ENCODE measurements around the gene RRM2. TPM values are rescaled to one million over a fixed set of nuclear protein-coding genes. Genes with fewer than 3 reads are reported as not detected.
A peak's percentile ranks its signal among the peaks of the same experiment; 100 is the strongest.

The RRM2 gene
- total RNA-seq, 1 experiment from 2014 or later = 330 TPM

DNA sequence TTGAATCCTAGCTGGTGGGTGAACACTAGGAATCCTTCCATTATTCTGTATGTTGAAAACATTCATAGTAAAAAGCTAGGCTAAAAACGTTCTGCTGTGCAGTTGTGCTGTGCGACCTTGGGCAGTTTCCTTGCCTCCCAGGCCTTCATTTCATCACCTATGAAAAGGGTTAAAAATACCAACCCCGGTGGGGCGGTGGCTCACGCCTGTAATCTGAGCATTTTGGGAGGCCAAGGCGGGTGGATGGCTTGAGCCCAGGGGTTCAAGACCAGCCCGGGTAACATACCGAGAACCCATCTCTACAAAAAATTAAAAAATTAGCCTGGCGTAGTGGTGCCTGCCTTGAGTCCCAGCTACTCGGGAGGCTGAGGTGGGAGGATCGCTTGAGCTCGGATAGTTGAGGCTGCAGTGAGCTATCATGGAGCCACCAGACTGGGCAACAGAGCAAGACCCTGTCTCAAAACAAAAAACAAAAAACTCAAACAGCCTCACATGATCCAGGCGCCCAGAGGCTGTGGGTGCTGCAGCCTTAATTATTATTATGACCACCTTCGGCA is 2.9 kb upstream of the RRM2 start:
- Histone ChIP-seq H3K4me3 (replicated peaks in 1 of 2; ENCODE audit: low read depth in 1 of 2, low read length in 2 of 2) (peak overlapping the region; percentile 86 to 96), H3K9me2 (ENCODE audit: insufficient read depth) (no peaks in the 10 kb centered on the region), H3K27ac (ENCODE audit: low read depth, low read length) (peak overlapping the region; percentile 80), H3K9ac (ENCODE audit: low read length) (peak overlapping the region; percentile 99), H3K4me1 (ENCODE audit: control insufficient read depth in 1 of 2, insufficient read depth in 2 of 2, low read length in 2 of 2) (peaks cover 18 to 41% of the 10 kb centered on the region in 2 experiments; a peak in 3 of 4 replicates), H2AFZ (ENCODE audit: low read depth, low read length, poor library complexity, severe bottlenecking) (no peak overlapping the region), H3K4me2 (ENCODE audit: low read length) (peak overlapping the region; percentile 88), H3K27me3 (ENCODE audit: insufficient read depth, low read length) (no peaks in the 10 kb centered on the region), H3K9me3 (ENCODE audit: control insufficient read depth in 1 of 2, insufficient read depth in 1 of 2, low read depth in 1 of 2, low read length in 2 of 2) (no peaks in the 10 kb centered on the region), H4K20me1 (ENCODE audit: insufficient read depth) (peaks cover 8% of the 10 kb centered on the region; the same call in 1 of the 2 replicates), H3K79me2 (ENCODE audit: insufficient read depth, low read length) (peaks cover 36% of the 10 kb centered on the region), H3K36me3 (ENCODE audit: control insufficient read depth in 1 of 2, insufficient read depth in 2 of 2, low read length in 2 of 2) (peaks cover 0 to 14% of the 10 kb centered on the region in 2 experiments; a peak in 2 of 4 replicates)
- TF ChIP-seq CEBPB (IDR thresholded peaks at IDR 0.05; ENCODE audit: low read depth) (no peak), JUND (IDR thresholded peaks at IDR 0.05) (no peak), SP1 (IDR thresholded peaks at IDR 0.05; ENCODE audit: low read depth) (no peak), RAD21 (IDR thresholded peaks at IDR 0.05; ENCODE audit: low read depth) (no peak), YY1 (IDR thresholded peaks at IDR 0.05; ENCODE audit: extremely low read depth, insufficient replicate concordance, low read depth, low read length) (no peak)
- TF ChIP-seq, protein P1, sequence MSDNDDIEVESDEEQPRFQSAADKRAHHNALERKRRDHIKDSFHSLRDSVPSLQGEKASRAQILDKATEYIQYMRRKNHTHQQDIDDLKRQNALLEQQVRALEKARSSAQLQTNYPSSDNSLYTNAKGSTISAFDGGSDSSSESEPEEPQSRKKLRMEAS (IDR thresholded peaks at IDR 0.05) = no peak
- BruUV-seq (replicated peaks) = TSS peak; percentile 7
- no peak for ATAC-seq
- DNase-seq (ENCODE audit: low read depth, low spot score) = no peak
- CTCF ChIA-PET = interaction anchor here (1.2 kb wide), 2 partner anchors 47 to 315 kb away, joined by 3 read pairs; no protein-coding TSS in a partner anchor
- intact Hi-C loops (cut with micrococcal nuclease) = loop anchor here (2.0 to 10.0 kb wide), 2 partner anchors 185 to 319 kb away; partner anchors contain the start of gene HPCAL1
- RAD21 ChIA-PET (ENCODE audit: low non-redundant PET in 1 of 2, low total read pairs in 2 of 2, uncharacterized antibody in 2 of 2, unreplicated experiment in 2 of 2) = no interaction called here
- POLR2A ChIA-PET = interaction anchor here (1.1 kb wide), 1 partner anchor 289 kb away, joined by 3 read pairs; no protein-coding TSS in a partner anchor

GRCh38 chr2:10120158-10120876 is 2.2 kb upstream of the RRM2 start:
- Histone ChIP-seq H3K9me2 (ENCODE audit: insufficient read depth) (no peaks in the 10 kb centered on the region), H3K4me1 (ENCODE audit: control insufficient read depth in 1 of 2, insufficient read depth in 2 of 2, low read length in 2 of 2) (peaks cover 18 to 45% of the 10 kb centered on the region in 2 experiments; a peak in 3 of 4 replicates), H3K9me3 (ENCODE audit: control insufficient read depth in 1 of 2, insufficient read depth in 1 of 2, low read depth in 1 of 2, low read length in 2 of 2) (no peaks in the 10 kb centered on the region), H4K20me1 (ENCODE audit: insufficient read depth) (peaks cover 13% of the 10 kb centered on the region; the same call in 1 of the 2 replicates), H3K36me3 (ENCODE audit: control insufficient read depth in 1 of 2, insufficient read depth in 2 of 2, low read length in 2 of 2) (peaks cover 3 to 21% of the 10 kb centered on the region in 2 experiments; a peak in 3 of 4 replicates), H3K9ac (ENCODE audit: low read length) (peak overlapping the region; percentile 99), H3K4me3 (replicated peaks in 1 of 2; ENCODE audit: low read depth in 1 of 2, low read length in 2 of 2) (peak overlapping the region; percentile 86 to 96), H3K27me3 (ENCODE audit: insufficient read depth, low read length) (no peaks in the 10 kb centered on the region), H3K4me2 (ENCODE audit: low read length) (peak overlapping the region; percentile 88), H2AFZ (ENCODE audit: low read depth, low read length, poor library complexity, severe bottlenecking) (no peak overlapping the region), H3K27ac (ENCODE audit: low read depth, low read length) (peak overlapping the region; percentile 80), H3K79me2 (ENCODE audit: insufficient read depth, low read length) (peaks cover 43% of the 10 kb centered on the region)
- RAD21 ChIA-PET (ENCODE audit: low non-redundant PET in 1 of 2, low total read pairs in 2 of 2, uncharacterized antibody in 2 of 2, unreplicated experiment in 2 of 2) = no interaction called here
- CTCF ChIA-PET = interaction anchor here (1.2 kb wide), 1 partner anchor 48 kb away, joined by 3 read pairs; no protein-coding TSS in a partner anchor
- TSS peak; percentile 19 for BruUV-seq (replicated peaks)
- intact Hi-C loops (cut with micrococcal nuclease) = loop anchor here (2.0 to 10.0 kb wide), 2 partner anchors 184 to 320 kb away; partner anchors contain the start of gene HPCAL1
- DNase-seq (ENCODE audit: low read depth, low spot score) (peak; percentile 90), ATAC-seq (peak; percentile 69)
- POLR2A ChIA-PET = interaction anchor here (0.6 to 1.1 kb wide), 2 partner anchors 41 to 288 kb away, joined by 3 to 4 read pairs; no protein-coding TSS in a partner anchor
- TF ChIP-seq, protein P1 (IDR thresholded peaks at IDR 0.05) = no peak
- TF ChIP-seq EZH2 (IDR thresholded peaks at IDR 0.05) = no peak
- no peak for TF ChIP-seq SP1 (IDR thresholded peaks at IDR 0.05; ENCODE audit: low read depth)
- peak; percentile 95 for TF ChIP-seq POLR2A (IDR thresholded peaks at IDR 0.05; ENCODE audit: borderline replicate concordance, extremely low read depth, insufficient read depth, insufficient read length)
- TF ChIP-seq POLR2AphosphoS5 (IDR thresholded peaks at IDR 0.05; ENCODE audit: low read depth, low read length) = peak; percentile 89
- no peak for TF ChIP-seq ZNF274 (IDR thresholded peaks at IDR 0.05; ENCODE audit: low read depth, low read length)
- no peak for TF ChIP-seq RAD21 (IDR thresholded peaks at IDR 0.05; ENCODE audit: low read depth)
- no peak; the same call in 1 of the 2 replicates for TF ChIP-seq ZFX (IDR thresholded peaks at IDR 0.05)
- no peak for TF ChIP-seq EGR1 (IDR thresholded peaks at IDR 0.05; ENCODE audit: low read depth)
- no peak for TF ChIP-seq EZH2phosphoT487 (IDR thresholded peaks at IDR 0.05; ENCODE audit: borderline replicate concordance)
- TF ChIP-seq SRF (IDR thresholded peaks at IDR 0.05; ENCODE audit: low read depth) = no peak
- TF ChIP-seq TCF7L2 (IDR thresholded peaks at IDR 0.05; ENCODE audit: borderline replicate concordance, extremely low read depth, insufficient read depth, insufficient read length) = peak; percentile 41
- no peak for TF ChIP-seq CBX3 (IDR thresholded peaks at IDR 0.05; ENCODE audit: low read depth)
- TF ChIP-seq CEBPB (IDR thresholded peaks at IDR 0.05; ENCODE audit: low read depth) = no peak
- TF ChIP-seq JUND (IDR thresholded peaks at IDR 0.05) = no peak

All from HCT116 (cell line).